Mucosa of descending colon (tissue), 3 donors: ENCODE data around the gene STRN4. TPM values are rescaled to one million over a fixed set of nuclear protein-coding genes. Genes with fewer than 3 reads are reported as not detected.

Experiments used
- ATAC-seq: fragments of 200-7000 bp; cut with Tn5 transposase; one replicate; pipeline ENCODE4 v1.9.1; 2020; ENCODE audit warnings: mild to moderate bottlenecking, moderate library complexity
- DNase-seq, 3 donors: peaks; one replicate each; pipeline ENCODE4 v3.0.0-alpha.2; 2020
- H3K36me3 ChIP-seq: fragments of 200-600 bp; one replicate; pipeline ENCODE4 v1.8.0; 2021; ENCODE audit warnings: low read depth, mild to moderate bottlenecking
- H3K4me1 ChIP-seq: fragments of 200-600 bp; one replicate; pipeline ENCODE4 v1.8.0; 2021; ENCODE audit warnings: low read depth, mild to moderate bottlenecking
- H3K4me3 ChIP-seq: fragments of 200-600 bp; one replicate; pipeline ENCODE4 v1.8.0; 2021; ENCODE audit warnings: mild to moderate bottlenecking
- H3K9me3 ChIP-seq: fragments of 200-600 bp; one replicate; pipeline ENCODE4 v1.8.0; 2021; ENCODE audit warnings: mild to moderate bottlenecking
- intact Hi-C, 2 donors: fragments of 100-400 bp; cut with DNase I in 1 of 2; cut with micrococcal nuclease in 1 of 2; formaldehyde crosslinking; loops; one replicate each; pipeline versions ENCODE4 v1.11.0 to v1.11.1; 2022; cut with DNase I, micrococcal nuclease
- microRNA-seq: library from miRNA; unstranded; fragments of <30 nt; microRNA quantifications from one replicate; pipeline ENCODE4, GENCODE V29; 2019
- total RNA-seq, 3 donors: library from RNA; stranded (reverse); fragmentation: NEBNext Ultra II Directional in 2 of 3; extraction: Animal tissue kit (Norgen Biotek cat#: 25700) in 2 of 3; gene quantifications; one replicate each; pipeline versions ENCODE4 v1.2.1 to v1.2.4, GENCODE V29; 2021 to 2023
- TF ChIP-seq, protein P1 (sequence below): fragments of 200-600 bp; IDR thresholded peaks from one replicate; pipeline ENCODE4 v1.8.0; 2022; ENCODE audit warnings: antibody characterized with exemption, mild to moderate bottlenecking
- donor health status: DM: no; HTN: no; CAD: no; lungs with moderate emphysema.
- donor health status: DM: no; HTN: no; CAD: no.
- donor health status: DM: no; HTN: yes; CAD: no.

Gene STRN4
- total RNA-seq, 3 donors from 2014 or later = 68.3 to 79.2 (median 73.7) TPM

- intact Hi-C loops = no loop called here
These were observed 75.4 kb downstream of the STRN4 start for GRCh38 chr19:46670813-46671212.

More at GRCh38 chr19:46670813-46671212, 75.4 kb downstream of the STRN4 start:
- Histone ChIP-seq H3K4me3 (no peak overlapping the region), H3K4me1 (no peaks in the 10 kb centered on the region), H3K36me3 (peaks cover 10% of the 10 kb centered on the region), H3K9me3 (no peaks in the 10 kb centered on the region)
- TF ChIP-seq, protein P1, sequence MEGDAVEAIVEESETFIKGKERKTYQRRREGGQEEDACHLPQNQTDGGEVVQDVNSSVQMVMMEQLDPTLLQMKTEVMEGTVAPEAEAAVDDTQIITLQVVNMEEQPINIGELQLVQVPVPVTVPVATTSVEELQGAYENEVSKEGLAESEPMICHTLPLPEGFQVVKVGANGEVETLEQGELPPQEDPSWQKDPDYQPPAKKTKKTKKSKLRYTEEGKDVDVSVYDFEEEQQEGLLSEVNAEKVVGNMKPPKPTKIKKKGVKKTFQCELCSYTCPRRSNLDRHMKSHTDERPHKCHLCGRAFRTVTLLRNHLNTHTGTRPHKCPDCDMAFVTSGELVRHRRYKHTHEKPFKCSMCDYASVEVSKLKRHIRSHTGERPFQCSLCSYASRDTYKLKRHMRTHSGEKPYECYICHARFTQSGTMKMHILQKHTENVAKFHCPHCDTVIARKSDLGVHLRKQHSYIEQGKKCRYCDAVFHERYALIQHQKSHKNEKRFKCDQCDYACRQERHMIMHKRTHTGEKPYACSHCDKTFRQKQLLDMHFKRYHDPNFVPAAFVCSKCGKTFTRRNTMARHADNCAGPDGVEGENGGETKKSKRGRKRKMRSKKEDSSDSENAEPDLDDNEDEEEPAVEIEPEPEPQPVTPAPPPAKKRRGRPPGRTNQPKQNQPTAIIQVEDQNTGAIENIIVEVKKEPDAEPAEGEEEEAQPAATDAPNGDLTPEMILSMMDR = no peak
- ATAC-seq = no peak
- DNase-seq = no peak

Small RNA genes lying within 50 kb of the gene (microRNA-seq; reads per million reads assigned to microRNA genes)
- gene MIR320E = 6.3 reads per million, percentile 27 among the genes with 10 or more reads in this experiment

Other genes starting within 250 kb of the STRN4 start
- 100 to 1,000 TPM; 241 to 325 (median 252) TPM for gene CALM3, start 145.1 kb downstream of the STRN4 start, total RNA-seq
- gene PTGIR, start 121.4 kb downstream of the STRN4 start, total RNA-seq = 1 to 10 TPM in 2 of 3 donors, under 1 TPM in 1; 0.49 to 2.4 (median 2.1) TPM
- 1 to 10 TPM in 1 of 3 donors, not detected in 2; 2.3 TPM for gene GNG8, start 110.2 kb downstream of the STRN4 start, total RNA-seq
- 10 to 100 TPM in 1 of 3 donors, 1 to 10 TPM in 2; 1.9 to 60.9 (median 3.4) TPM for gene DACT3, start 85.3 kb downstream of the STRN4 start, total RNA-seq
- 10 to 100 TPM; 52.5 to 70.5 (median 62.9) TPM for gene PRKD2, start 29.3 kb downstream of the STRN4 start, total RNA-seq
- 10 to 100 TPM; 10.7 to 19.8 (median 10.9) TPM for gene FKRP, start 393 bp downstream of the STRN4 start, total RNA-seq
- 100 to 1,000 TPM in 1 of 3 donors, 10 to 100 TPM in 2; 54.7 to 101 (median 89.2) TPM for gene SLC1A5, start 42.1 kb upstream of the STRN4 start, total RNA-seq
- gene AP2S1, start 104.4 kb upstream of the STRN4 start, total RNA-seq = 100 to 1,000 TPM in 2 of 3 donors, 10 to 100 TPM in 1; 90.8 to 141 (median 107) TPM
- 10 to 100 TPM; 56.5 to 85.3 (median 82.7) TPM for gene ARHGAP35, start 114.5 kb upstream of the STRN4 start, total RNA-seq